GM18499 (cell line): ENCODE measurements around the gene GPRIN1.

Experiments
- ATAC-seq: cut with Tn5 transposase; IDR thresholded peaks from one replicate; pipeline ENCODE4 v1.9.1; 2021; ENCODE audit warnings: moderate number of reproducible peaks; ENCODE audit not compliant: insufficient read depth, unreplicated experiment

GPRIN1 gene

GRCh38 chr5:176548967-176549444, 61.0 kb downstream of the GPRIN1 start, which contains the start of gene CDHR2:
Gene CDHR2, plus strand, starts transcription at chr5:176549342. Its CDS starts 16,011 bp downstream, at chr5:176565353.
- ATAC-seq = no peak

- ATAC-seq = no peak
Observed at GRCh38 chr5:176547802-176548201, 62.2 kb downstream of the GPRIN1 start.
